ENCODE data around the gene SLC28A1. TPM values are rescaled to one million over a fixed set of nuclear protein-coding genes. Genes with fewer than 3 reads are reported as not detected.

The SLC28A1 gene
- total RNA-seq, 1 experiment from 2014 or later: not detected

DNA sequence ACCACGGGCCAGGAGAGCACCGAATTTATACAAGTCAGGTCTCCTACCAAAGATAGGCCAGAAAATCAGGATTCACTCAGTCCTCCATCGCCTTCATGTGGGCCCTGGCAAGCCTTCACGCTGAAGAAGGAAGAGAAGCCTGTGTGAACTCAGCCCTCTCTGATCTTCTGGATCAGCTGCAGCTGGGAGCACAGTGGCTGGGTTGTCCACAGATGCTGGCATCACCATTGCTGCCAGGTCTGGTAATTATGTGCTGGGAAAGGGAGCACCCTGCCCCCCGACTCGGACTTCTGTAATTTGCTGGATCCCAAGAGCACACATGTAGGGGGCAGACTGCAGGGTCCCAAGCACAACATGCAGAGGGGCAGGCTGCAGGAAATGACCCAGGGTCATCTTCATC is 84.8 kb downstream of the SLC28A1 start:
- Histone ChIP-seq H3K79me2 (ENCODE audit: insufficient read depth, low read length) (no peaks in the 10 kb centered on the region), H4K20me1 (ENCODE audit: insufficient read depth) (no peaks in the 10 kb centered on the region), H3K27me3 (ENCODE audit: insufficient read depth, low read length) (no peaks in the 10 kb centered on the region), H3K4me1 (ENCODE audit: control insufficient read depth in 1 of 2, insufficient read depth in 2 of 2, low read length in 2 of 2) (no peaks in the 10 kb centered on the region), H3K9me3 (ENCODE audit: control insufficient read depth in 1 of 2, insufficient read depth in 1 of 2, low read depth in 1 of 2, low read length in 2 of 2) (no peaks in the 10 kb centered on the region), H3K9ac (ENCODE audit: low read length) (no peak overlapping the region), H3K27ac (ENCODE audit: low read depth, low read length) (no peak overlapping the region), H3K4me2 (ENCODE audit: low read length) (no peak overlapping the region), H3K9me2 (ENCODE audit: insufficient read depth) (no peaks in the 10 kb centered on the region), H3K36me3 (ENCODE audit: control insufficient read depth in 1 of 2, insufficient read depth in 2 of 2, low read length in 2 of 2) (no peaks in the 10 kb centered on the region), H2AFZ (ENCODE audit: low read depth, low read length, poor library complexity, severe bottlenecking) (no peak overlapping the region), H3K4me3 (replicated peaks in 1 of 2; ENCODE audit: low read depth in 1 of 2, low read length in 2 of 2) (no peak overlapping the region)
- POLR2A ChIA-PET: no interaction called here
- TF ChIP-seq, protein P1, sequence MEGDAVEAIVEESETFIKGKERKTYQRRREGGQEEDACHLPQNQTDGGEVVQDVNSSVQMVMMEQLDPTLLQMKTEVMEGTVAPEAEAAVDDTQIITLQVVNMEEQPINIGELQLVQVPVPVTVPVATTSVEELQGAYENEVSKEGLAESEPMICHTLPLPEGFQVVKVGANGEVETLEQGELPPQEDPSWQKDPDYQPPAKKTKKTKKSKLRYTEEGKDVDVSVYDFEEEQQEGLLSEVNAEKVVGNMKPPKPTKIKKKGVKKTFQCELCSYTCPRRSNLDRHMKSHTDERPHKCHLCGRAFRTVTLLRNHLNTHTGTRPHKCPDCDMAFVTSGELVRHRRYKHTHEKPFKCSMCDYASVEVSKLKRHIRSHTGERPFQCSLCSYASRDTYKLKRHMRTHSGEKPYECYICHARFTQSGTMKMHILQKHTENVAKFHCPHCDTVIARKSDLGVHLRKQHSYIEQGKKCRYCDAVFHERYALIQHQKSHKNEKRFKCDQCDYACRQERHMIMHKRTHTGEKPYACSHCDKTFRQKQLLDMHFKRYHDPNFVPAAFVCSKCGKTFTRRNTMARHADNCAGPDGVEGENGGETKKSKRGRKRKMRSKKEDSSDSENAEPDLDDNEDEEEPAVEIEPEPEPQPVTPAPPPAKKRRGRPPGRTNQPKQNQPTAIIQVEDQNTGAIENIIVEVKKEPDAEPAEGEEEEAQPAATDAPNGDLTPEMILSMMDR (IDR thresholded peaks at IDR 0.05 in 2 of 3, conservative IDR thresholded peaks at IDR 0.05 in 1 of 3; ENCODE audit: borderline replicate concordance in 1 of 3, insufficient read depth in 1 of 3, low read depth in 2 of 3, low read length in 2 of 3): no peak
- TF ChIP-seq POLR2A (IDR thresholded peaks at IDR 0.05; ENCODE audit: borderline replicate concordance, extremely low read depth, insufficient read depth, insufficient read length): no peak
- no peak for TF ChIP-seq FOSL1 (IDR thresholded peaks at IDR 0.05; ENCODE audit: low read depth)
- BruUV-seq (replicated peaks): no TSS peak
- ATAC-seq (no peak), DNase-seq (ENCODE audit: low read depth, low spot score) (no peak)
- intact Hi-C loops (cut with micrococcal nuclease): no loop called here
- RAD21 ChIA-PET (ENCODE audit: low non-redundant PET in 1 of 2, low total read pairs in 2 of 2, uncharacterized antibody in 2 of 2, unreplicated experiment in 2 of 2): no interaction called here
- CTCF ChIA-PET: no interaction called here

DNA sequence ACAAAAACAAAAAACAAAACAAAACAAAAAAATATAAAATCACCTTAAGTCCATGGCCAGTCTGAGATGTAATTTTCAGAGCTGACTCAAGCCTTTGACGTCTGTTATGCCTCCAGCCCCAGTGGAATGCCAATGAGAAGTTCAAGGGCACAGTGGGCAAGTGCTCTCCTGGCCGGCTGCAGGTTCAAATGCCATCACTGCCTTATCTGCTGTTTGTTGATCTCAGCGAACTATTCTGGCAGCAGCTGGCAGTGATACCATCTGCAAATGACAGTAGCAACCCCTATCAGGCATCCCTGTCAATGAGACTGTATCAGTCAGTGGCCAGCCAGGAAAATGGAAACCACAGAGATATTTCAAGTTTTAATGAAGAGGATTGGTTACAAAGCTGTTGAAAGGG is 86.4 kb downstream of the SLC28A1 start:
- Histone ChIP-seq H3K9me3 (ENCODE audit: control insufficient read depth in 1 of 2, insufficient read depth in 1 of 2, low read depth in 1 of 2, low read length in 2 of 2) (no peaks in the 10 kb centered on the region), H3K4me2 (ENCODE audit: low read length) (no peak overlapping the region), H3K36me3 (ENCODE audit: control insufficient read depth in 1 of 2, insufficient read depth in 2 of 2, low read length in 2 of 2) (no peaks in the 10 kb centered on the region), H2AFZ (ENCODE audit: low read depth, low read length, poor library complexity, severe bottlenecking) (no peak overlapping the region), H3K9me2 (ENCODE audit: insufficient read depth) (no peaks in the 10 kb centered on the region), H3K27ac (ENCODE audit: low read depth, low read length) (no peak overlapping the region), H3K4me1 (ENCODE audit: control insufficient read depth in 1 of 2, insufficient read depth in 2 of 2, low read length in 2 of 2) (no peaks in the 10 kb centered on the region), H3K9ac (ENCODE audit: low read length) (no peak overlapping the region), H3K4me3 (replicated peaks in 1 of 2; ENCODE audit: low read depth in 1 of 2, low read length in 2 of 2) (no peak overlapping the region), H3K79me2 (ENCODE audit: insufficient read depth, low read length) (no peaks in the 10 kb centered on the region), H4K20me1 (ENCODE audit: insufficient read depth) (no peaks in the 10 kb centered on the region), H3K27me3 (ENCODE audit: insufficient read depth, low read length) (no peaks in the 10 kb centered on the region)
- TF ChIP-seq EZH2phosphoT487 (IDR thresholded peaks at IDR 0.05; ENCODE audit: borderline replicate concordance) (no peak), RAD21 (IDR thresholded peaks at IDR 0.05; ENCODE audit: low read depth) (no peak), YY1 (IDR thresholded peaks at IDR 0.05; ENCODE audit: extremely low read depth, insufficient replicate concordance, low read depth, low read length) (no peak), CBX3 (IDR thresholded peaks at IDR 0.05; ENCODE audit: low read depth) (no peak), JUND (IDR thresholded peaks at IDR 0.05) (no peak)
- ChIA-PET CTCF (no interaction called here), POLR2A (no interaction called here), RAD21 (ENCODE audit: low non-redundant PET in 1 of 2, low total read pairs in 2 of 2, uncharacterized antibody in 2 of 2, unreplicated experiment in 2 of 2) (no interaction called here)
- BruUV-seq (replicated peaks): no TSS peak
- no peak for ATAC-seq
- DNase-seq (ENCODE audit: low read depth, low spot score): no peak
- intact Hi-C loops (cut with micrococcal nuclease): no loop called here
